SKM-1 treated with dmso at 0.1 percent for 144 hours (cell line): ENCODE data around the gene ELAVL4.

Experiments used
- DNase-seq: peaks from one replicate; lab custom pipeline; 2025; ENCODE audit not compliant: unreplicated experiment; lab: John Stamatoyannopoulos, UW

Gene ELAVL4

GRCh38 chr1:50246869-50247268 is 138.1 kb downstream of the ELAVL4 start:
- no peak for DNase-seq

GRCh38 chr1:50251702-50252101 is 143.0 kb downstream of the ELAVL4 start:
- DNase-seq: no peak

GRCh38 chr1:50252196-50252595 is 143.5 kb downstream of the ELAVL4 start:
- no peak for DNase-seq
